Tibial nerve (tissue), 4 donors: ENCODE results near the gene FUT8.

Source experiments
- EP300 ChIP-seq, 2 donors: sonication (generic); formaldehyde crosslinking; IDR thresholded peaks; one replicate each; pipeline ENCODE4 v1.6.1; 2017; ENCODE audit warnings: antibody characterized with exemption in 2 of 2, mild to moderate bottlenecking in 1 of 2
- POLR2A ChIP-seq, 2 donors: fragments of 450-650 bp; IDR thresholded peaks; one replicate each; pipeline ENCODE4 v1.6.1; 2017; ENCODE audit warnings: antibody characterized with exemption in 2 of 2, mild to moderate bottlenecking in 2 of 2, moderate library complexity in 2 of 2
- TF ChIP-seq, protein P1 (sequence below), 5 experiments: fragments of 200-600 bp in 3 of 5; fragments of 450-650 bp in 2 of 5; sonication (generic) in 3 of 5; IDR thresholded peaks; one replicate each; pipeline ENCODE4 v1.5.1; 2016 to 2019; ENCODE audit warnings: antibody characterized with exemption in 5 of 5, mild to moderate bottlenecking in 3 of 5, moderate library complexity in 2 of 5

DNA sequence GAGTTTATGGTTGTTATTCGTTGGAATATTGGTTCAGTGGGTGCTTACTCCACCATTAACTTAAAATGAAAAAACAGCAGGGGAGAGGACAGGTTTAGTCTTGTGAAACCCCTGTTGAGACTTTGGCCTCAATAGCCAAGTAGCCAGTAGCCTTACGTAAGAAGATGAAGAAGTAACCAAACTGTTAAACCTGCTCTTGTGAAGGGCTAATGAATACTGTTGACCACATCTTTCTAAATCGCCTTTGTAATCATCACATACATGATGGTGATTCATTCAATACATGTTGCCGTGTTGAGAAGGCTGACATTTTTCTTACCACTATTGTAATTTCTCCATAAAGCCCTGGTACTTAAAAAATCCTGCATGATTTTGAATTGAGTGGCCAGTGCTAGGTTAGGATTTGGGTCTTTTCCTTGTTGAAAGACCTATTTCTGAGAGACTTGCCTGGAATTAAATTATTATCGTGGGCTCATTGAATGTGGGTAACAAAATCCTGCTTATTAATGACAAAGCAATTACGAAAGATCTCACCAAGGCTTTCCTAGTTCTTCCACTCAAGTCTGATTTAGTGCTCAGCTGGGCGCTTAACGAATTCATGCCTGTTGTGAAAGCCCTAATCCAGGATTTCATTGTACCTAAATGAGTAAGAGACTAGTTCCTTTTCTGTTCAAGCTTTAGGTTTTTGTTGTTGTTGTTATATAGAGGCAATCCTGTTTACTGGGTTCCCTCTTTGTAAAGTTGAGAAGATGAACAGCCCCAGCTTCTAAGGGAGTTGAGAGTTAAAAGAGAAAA lies 333.1 kb downstream of the FUT8 start:
- TF ChIP-seq, protein P1, sequence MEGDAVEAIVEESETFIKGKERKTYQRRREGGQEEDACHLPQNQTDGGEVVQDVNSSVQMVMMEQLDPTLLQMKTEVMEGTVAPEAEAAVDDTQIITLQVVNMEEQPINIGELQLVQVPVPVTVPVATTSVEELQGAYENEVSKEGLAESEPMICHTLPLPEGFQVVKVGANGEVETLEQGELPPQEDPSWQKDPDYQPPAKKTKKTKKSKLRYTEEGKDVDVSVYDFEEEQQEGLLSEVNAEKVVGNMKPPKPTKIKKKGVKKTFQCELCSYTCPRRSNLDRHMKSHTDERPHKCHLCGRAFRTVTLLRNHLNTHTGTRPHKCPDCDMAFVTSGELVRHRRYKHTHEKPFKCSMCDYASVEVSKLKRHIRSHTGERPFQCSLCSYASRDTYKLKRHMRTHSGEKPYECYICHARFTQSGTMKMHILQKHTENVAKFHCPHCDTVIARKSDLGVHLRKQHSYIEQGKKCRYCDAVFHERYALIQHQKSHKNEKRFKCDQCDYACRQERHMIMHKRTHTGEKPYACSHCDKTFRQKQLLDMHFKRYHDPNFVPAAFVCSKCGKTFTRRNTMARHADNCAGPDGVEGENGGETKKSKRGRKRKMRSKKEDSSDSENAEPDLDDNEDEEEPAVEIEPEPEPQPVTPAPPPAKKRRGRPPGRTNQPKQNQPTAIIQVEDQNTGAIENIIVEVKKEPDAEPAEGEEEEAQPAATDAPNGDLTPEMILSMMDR (IDR thresholded peaks at IDR 0.05), result no peak
- TF ChIP-seq EP300 (IDR thresholded peaks at IDR 0.05) (no peak), POLR2A (IDR thresholded peaks at IDR 0.05) (no peak)
